Stimulated activated naive B cell treated with anti-CD40 and anti-IgM and Interleukin-4, amounts not matched to agents 10 μg/mL and 1 μg/mL and 100 μg/mL, for 72 hours (primary cell): ENCODE data around the gene SLC27A3.
A peak's percentile ranks its signal among the peaks of the same experiment; 100 is the strongest.

Experiments used
- ATAC-seq, 2 donors: fragments of 150-1000 bp; cut with Tn5 transposase; replicated peaks; 2 replicates each; pipeline ENCODE4 v1.10.0; 2021; ENCODE audit warnings: moderate library complexity in 1 of 2
- DNase-seq: peaks from one replicate; pipeline ENCODE4 v3.0.0; 2021
- H3K27ac Mint-ChIP-seq: one replicate; pipeline ENCODE4 v1.8.0; 2022; ENCODE audit warnings: mild to moderate bottlenecking, mixed read lengths
- H3K27me3 Mint-ChIP-seq, 2 donors: one replicate each; pipeline ENCODE4 v1.8.0; 2022; ENCODE audit warnings: mixed read lengths in 2 of 2
- H3K36me3 Mint-ChIP-seq, 2 donors: one replicate each; pipeline ENCODE4 v1.8.0; 2022; ENCODE audit warnings: mixed read lengths in 2 of 2, mild to moderate bottlenecking in 1 of 2
- H3K4me1 Mint-ChIP-seq, 2 donors: one replicate each; pipeline ENCODE4 v1.8.0; 2022; ENCODE audit warnings: mixed read lengths in 2 of 2, mild to moderate bottlenecking in 1 of 2
- H3K4me3 Mint-ChIP-seq, 2 donors: one replicate each; pipeline ENCODE4 v1.8.0; 2022; ENCODE audit warnings: mild to moderate bottlenecking in 2 of 2, mixed read lengths in 2 of 2, moderate library complexity in 1 of 2
- H3K9me3 Mint-ChIP-seq, 2 donors: one replicate each; pipeline ENCODE4 v1.8.0; 2022; ENCODE audit warnings: mixed read lengths in 2 of 2, mild to moderate bottlenecking in 1 of 2

SLC27A3 gene

DNA sequence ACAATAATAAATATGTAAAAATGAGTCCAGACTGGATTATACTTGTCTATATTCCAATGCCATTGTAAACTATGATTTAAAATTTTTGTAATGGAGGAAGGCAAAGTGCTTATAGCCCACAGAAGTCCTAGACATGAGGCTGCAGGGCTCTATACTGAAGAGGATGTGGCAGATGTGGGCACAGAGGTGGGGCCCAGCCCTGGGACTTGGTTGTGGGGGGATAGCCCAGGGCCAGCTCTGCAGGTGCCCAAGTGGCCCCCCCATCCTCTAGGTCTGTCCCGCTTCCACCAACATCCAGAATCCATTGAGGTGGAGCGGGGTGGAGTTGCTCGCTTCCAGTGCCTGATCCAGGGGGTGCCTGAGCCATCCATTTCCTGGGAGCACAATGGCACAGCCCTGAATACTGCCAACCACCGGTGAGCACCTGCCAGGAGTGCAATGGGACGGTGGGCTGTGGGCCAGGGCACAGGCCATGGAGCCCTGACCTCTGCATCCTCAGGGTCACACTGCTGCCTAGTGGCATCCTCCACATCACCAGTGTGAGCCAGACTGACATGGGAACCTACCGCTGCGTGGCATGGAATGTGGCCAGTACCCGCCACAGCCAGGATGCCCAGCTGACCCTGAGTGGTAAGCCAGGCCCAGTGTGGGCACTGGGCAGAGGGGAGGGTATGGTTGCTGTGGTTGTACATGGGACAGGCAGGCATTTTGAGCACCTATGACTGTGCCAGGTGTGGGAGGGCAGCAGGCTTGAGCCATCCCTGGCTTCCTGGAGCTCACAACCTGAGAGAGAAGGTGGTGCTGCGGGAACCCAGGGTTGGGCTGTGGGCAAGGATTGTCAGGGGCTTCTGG, 21.0 kb downstream of the SLC27A3 start:
- Mint-ChIP-seq H3K27me3 (no peaks in the 10 kb centered on the region), H3K9me3 (no peaks in the 10 kb centered on the region), H3K4me3 (no peak overlapping the region), H3K4me1 (peaks cover 19 to 58% of the 10 kb centered on the region in 2 donors), H3K36me3 (peaks cover 4 to 10% of the 10 kb centered on the region in 2 donors), H3K27ac (peak overlapping the region; percentile 3)
- DNase-seq (no peak), ATAC-seq (no peak)

DNA sequence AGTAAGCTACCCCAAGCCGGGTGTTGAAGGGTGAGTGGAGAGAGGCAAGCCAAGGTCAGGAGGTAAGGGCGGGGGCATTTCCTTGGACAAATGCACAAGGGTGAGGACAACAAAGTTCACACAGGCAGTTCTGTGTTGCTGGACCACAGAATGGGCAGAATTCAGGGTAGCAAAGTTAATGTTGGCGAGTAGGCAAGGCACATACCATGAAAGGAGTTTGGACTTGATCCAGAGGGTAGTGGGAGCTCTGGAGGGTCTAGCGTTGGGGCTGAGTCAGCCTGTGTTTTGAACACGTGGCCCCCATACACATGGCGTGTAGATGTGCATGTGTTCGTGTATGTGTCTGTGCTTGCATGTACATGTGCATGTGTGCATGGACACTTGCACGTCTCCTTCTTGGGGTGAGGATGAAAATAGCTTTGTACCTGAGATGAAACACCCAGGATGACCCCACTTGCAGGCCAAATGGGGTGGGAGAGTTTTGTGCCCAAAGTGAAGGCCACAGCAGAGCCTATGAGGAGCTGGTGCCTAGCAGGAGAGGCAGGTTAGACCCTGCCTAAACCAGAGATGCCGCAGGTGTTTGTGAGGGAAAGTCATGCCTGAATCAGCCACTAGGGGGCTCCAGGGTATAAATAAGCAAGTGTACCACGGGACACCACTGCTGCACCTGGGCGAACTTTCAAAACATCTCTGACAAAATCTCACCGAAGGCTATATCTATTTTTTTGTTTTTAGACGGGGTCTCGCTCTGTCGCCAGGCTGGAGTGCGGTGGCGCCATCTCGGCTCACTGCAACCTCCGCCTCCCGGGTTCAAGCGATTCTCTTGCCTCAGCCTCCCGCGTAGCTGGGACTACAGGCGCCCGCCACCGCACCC, 21.8 kb downstream of the SLC27A3 start:
- Mint-ChIP-seq H3K9me3 (no peaks in the 10 kb centered on the region), H3K27me3 (no peaks in the 10 kb centered on the region), H3K4me3 (no peak overlapping the region), H3K4me1 (peaks cover 19 to 57% of the 10 kb centered on the region in 2 donors), H3K27ac (no peak overlapping the region), H3K36me3 (peaks cover 13 to 17% of the 10 kb centered on the region in 2 donors)
- DNase-seq: peak; percentile 57
- ATAC-seq: peak; percentile 88 to 90

DNA sequence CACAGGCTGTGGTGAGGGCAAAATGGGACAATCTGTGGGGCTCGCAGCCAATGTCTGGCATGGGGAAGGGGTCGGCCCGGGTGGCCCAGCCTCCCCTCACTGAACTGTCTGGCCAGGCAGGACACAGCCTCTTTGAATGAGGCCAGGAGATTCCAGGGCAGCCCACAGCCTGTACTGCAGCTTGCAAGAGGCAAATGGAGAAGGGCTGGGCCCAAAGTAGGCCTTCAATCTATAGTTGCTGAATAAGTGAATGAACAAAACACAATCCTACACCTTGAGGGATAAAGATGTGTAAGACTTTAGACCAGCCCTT, 23.2 kb downstream of the SLC27A3 start:
- DNase-seq: no peak
- Mint-ChIP-seq H3K4me3 (no peak overlapping the region), H3K27me3 (no peaks in the 10 kb centered on the region), H3K9me3 (no peaks in the 10 kb centered on the region), H3K36me3 (peaks cover 21 to 30% of the 10 kb centered on the region in 2 donors), H3K27ac (peak overlapping the region; percentile 15), H3K4me1 (peaks cover 23 to 53% of the 10 kb centered on the region in 2 donors)
- ATAC-seq: no peak

GRCh38 chr1:153799016-153799415, 23.8 kb downstream of the SLC27A3 start:
- H3K4me1 Mint-ChIP-seq: peaks cover 29 to 59% of the 10 kb centered on the region in 2 donors
- ATAC-seq (no peak), DNase-seq (no peak)
- no peaks in the 10 kb centered on the region for H3K9me3 Mint-ChIP-seq
- H3K4me3 Mint-ChIP-seq: no peak overlapping the region
- H3K36me3 Mint-ChIP-seq: peaks cover 25 to 36% of the 10 kb centered on the region in 2 donors
- H3K27me3 Mint-ChIP-seq: no peaks in the 10 kb centered on the region
- no peak overlapping the region for H3K27ac Mint-ChIP-seq

DNA sequence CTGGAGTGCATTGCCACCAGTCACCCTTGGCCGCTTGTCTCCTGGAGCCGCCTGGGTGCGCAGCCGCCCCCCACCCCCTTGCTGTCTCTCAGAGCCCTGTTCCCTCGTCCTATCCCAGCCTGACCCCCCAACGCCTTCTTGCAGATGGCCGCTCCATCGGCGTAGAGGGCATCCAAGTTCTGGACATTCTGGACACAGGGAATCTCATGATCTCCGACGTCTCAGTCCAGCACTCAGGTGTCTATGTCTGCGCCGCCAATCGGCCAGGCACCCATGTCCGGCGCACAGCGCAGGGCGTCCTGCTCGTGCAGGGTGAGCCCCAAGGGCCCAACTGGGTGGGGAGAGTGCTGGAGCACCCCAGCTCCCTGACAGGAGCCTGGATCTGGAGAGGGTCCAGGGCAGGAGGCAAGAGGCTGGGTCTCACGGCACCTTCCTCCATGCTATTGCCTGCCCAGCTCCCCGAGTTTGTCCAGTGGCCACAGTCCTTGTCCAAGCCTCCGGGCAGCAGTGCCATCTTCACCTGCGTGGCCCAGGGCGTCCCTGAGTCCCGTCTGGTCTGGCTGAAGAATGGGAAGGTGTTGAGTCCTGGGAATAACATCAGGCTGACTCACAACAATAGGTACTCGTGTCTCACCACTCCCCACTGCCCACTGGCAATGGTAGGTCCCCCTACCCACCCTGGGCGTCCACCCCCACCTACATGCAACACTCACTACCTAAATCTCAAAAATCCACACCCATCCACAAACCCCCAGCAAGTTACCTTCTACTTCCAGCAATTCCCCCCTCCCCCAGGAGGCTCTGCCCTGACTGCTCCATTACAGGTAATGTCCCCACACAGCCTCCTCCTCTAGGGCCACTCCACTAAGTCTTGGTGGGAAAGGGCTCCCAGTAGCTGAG, 24.6 kb downstream of the SLC27A3 start:
- Mint-ChIP-seq H3K27ac (peak overlapping the region; percentile 84), H3K4me1 (peaks cover 33 to 62% of the 10 kb centered on the region in 2 donors), H3K27me3 (no peaks in the 10 kb centered on the region), H3K36me3 (peaks cover 25 to 36% of the 10 kb centered on the region in 2 donors), H3K9me3 (no peaks in the 10 kb centered on the region), H3K4me3 (no peak overlapping the region)
- DNase-seq: no peak
- no peak for ATAC-seq

DNA sequence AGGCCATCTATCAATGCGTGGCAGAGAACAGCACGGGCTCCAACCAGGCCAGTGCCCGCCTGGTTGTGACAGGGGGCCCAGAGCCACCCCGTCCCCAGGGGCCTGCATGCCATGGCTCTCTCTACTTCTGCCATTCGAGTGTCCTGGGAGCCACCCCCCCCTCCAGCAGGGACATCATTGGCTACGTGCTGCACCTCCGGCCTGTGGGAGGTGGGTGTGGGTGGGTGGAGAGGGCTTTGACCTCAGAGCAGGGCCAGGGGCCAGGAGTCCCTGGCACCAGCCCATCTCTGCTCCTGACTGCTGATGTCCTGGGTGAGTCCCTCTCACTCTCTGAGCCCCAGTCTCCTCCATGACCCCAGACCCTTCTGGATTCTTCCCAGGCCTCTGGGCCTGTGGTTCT, 25.3 kb downstream of the SLC27A3 start:
- H3K27me3 Mint-ChIP-seq: no peaks in the 10 kb centered on the region
- DNase-seq (no peak), ATAC-seq (no peak)
- H3K9me3 Mint-ChIP-seq: no peaks in the 10 kb centered on the region
- H3K27ac Mint-ChIP-seq: peak overlapping the region; percentile 84
- no peak overlapping the region for H3K4me3 Mint-ChIP-seq
- H3K4me1 Mint-ChIP-seq: peaks cover 37 to 68% of the 10 kb centered on the region in 2 donors
- peaks cover 25 to 36% of the 10 kb centered on the region in 2 donors for H3K36me3 Mint-ChIP-seq

- no peaks in the 10 kb centered on the region for H3K9me3 Mint-ChIP-seq
- DNase-seq: no peak
- peaks cover 25 to 36% of the 10 kb centered on the region in 2 donors for H3K36me3 Mint-ChIP-seq
- H3K4me1 Mint-ChIP-seq: peaks cover 42 to 74% of the 10 kb centered on the region in 2 donors
- H3K27ac Mint-ChIP-seq: peak overlapping the region; percentile 79
- no peak for ATAC-seq
- no peaks in the 10 kb centered on the region for H3K27me3 Mint-ChIP-seq
- H3K4me3 Mint-ChIP-seq: no peak overlapping the region
Observed at GRCh38 chr1:153801028-153801625, 25.9 kb downstream of the SLC27A3 start.

- Mint-ChIP-seq H3K4me3 (peak overlapping the region; percentile 25 to 64), H3K27ac (peak overlapping the region; percentile 79), H3K4me1 (peaks cover 40 to 76% of the 10 kb centered on the region in 2 donors), H3K27me3 (no peaks in the 10 kb centered on the region), H3K9me3 (no peaks in the 10 kb centered on the region), H3K36me3 (peaks cover 26 to 37% of the 10 kb centered on the region in 2 donors)
- DNase-seq (no peak), ATAC-seq (no peak)
Observed at GRCh38 chr1:153801786-153802697, 26.8 kb downstream of the SLC27A3 start.

DNA sequence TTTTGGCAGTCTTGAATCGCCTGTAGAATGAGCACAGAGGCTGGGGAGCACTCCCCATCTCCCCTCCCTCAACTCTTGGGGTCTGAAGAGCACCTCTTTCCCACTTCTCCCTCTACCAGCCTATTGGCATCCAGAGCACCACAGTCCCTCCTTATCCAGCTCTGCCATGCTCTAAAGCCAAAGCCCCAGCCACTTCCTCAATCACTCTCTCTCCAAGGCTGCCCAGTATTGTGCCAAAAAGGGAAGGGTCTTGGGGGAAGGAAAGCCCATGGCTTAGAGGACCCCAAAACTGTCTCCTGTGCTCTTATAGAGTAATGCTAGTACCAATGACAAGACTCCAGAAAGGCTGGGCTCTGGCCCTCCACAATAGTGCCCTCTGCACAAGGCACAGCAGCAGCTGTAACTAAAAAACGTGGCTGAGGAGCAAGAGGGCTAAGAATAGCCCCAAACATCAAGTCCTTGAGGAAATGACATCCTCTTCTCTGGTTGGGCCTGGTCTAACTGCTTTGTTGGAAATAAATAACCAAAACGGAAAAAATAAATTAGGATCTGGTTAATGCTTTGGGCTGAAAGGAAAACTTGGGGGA, 28.4 kb downstream of the SLC27A3 start:
- H3K27me3 Mint-ChIP-seq: no peaks in the 10 kb centered on the region
- H3K4me3 Mint-ChIP-seq: no peak overlapping the region
- peak overlapping the region; percentile 90 for H3K27ac Mint-ChIP-seq
- DNase-seq: no peak
- peaks cover 33 to 44% of the 10 kb centered on the region in 2 donors for H3K36me3 Mint-ChIP-seq
- peaks cover 40 to 70% of the 10 kb centered on the region in 2 donors for H3K4me1 Mint-ChIP-seq
- no peak for ATAC-seq
- H3K9me3 Mint-ChIP-seq: no peaks in the 10 kb centered on the region

- ATAC-seq: no peak
- H3K4me1 Mint-ChIP-seq: peaks cover 40 to 70% of the 10 kb centered on the region in 2 donors
Observed at GRCh38 chr1:153804112-153804511, 28.9 kb downstream of the SLC27A3 start.

GRCh38 chr1:153805042-153805745, 30.0 kb downstream of the SLC27A3 start:
- H3K27me3 Mint-ChIP-seq: no peaks in the 10 kb centered on the region
- peaks cover 38 to 70% of the 10 kb centered on the region in 2 donors for H3K4me1 Mint-ChIP-seq
- ATAC-seq (peak; percentile 97 to 99), DNase-seq (peak; percentile 85)
- peak overlapping the region; percentile 93 for H3K27ac Mint-ChIP-seq
- H3K9me3 Mint-ChIP-seq: no peaks in the 10 kb centered on the region
- peaks cover 40 to 55% of the 10 kb centered on the region in 2 donors for H3K36me3 Mint-ChIP-seq
- H3K4me3 Mint-ChIP-seq: peak overlapping the region; percentile 36 to 49

More at GRCh38 chr1:153804112-153804511, 28.9 kb downstream of the SLC27A3 start:
- Mint-ChIP-seq H3K27me3 (no peaks in the 10 kb centered on the region), H3K27ac (peak overlapping the region; percentile 90), H3K36me3 (peaks cover 34 to 47% of the 10 kb centered on the region in 2 donors), H3K4me3 (no peak overlapping the region), H3K9me3 (no peaks in the 10 kb centered on the region)
- no peak for DNase-seq
